ENCODE data around the gene SFXN2.
"Not testable (repeated sequence)": the region's sequence is repeated elsewhere in the genome, so short reads cannot be mapped to it uniquely, and the experiment has no call there.

SFXN2 gene

DNA sequence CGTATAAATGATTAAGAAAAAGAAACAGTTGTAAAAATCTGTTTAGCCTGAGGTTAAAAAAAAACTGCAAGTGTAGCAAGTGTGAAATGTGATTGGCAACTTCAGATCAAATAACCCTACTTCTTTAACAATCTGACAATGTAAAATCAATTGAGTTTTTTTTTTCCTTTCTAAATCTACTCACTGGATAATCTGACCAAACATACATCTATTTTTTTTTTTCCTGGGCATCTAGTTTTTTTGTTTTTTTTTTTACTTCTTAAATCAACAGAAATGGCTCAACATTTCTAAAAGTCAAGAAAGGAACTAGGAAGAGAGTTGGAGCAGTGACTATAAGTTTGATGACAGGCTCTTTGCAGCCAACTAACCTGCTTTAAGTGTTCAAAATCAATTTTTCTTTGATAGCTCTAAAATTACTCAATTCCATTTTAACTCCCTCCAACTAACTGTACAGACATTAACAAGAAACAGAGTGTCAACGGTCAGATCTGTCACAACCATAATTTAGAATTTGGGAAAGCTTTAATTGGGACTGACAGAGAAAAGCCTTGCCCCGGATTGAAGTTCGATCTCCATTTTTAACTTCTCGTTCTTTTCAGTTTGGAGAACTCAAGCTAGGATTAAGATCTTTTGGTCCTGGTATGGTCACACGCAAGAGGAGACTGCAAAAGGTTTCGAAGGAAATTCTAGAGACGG lies 1.4 kb upstream of the SFXN2 start:
- DNase-seq (ENCODE audit: low read depth) = no peak
- TF ChIP-seq CTCF (IDR thresholded peaks at IDR 0.05; ENCODE audit: insufficient read depth, low read depth, low read length, missing control alignments) = no peak
- H3K4me3 ChIP-seq (ENCODE audit: low read depth, low read length) = peak overlapping the region; percentile 86

GRCh38 chr10:102713539-102713813 lies 960 bp upstream of the SFXN2 start:
- DNase-seq (ENCODE audit: low read depth) = no peak
- TF ChIP-seq CTCF (IDR thresholded peaks at IDR 0.05; ENCODE audit: insufficient read depth, low read depth, low read length, missing control alignments) = no peak
- H3K4me3 ChIP-seq (ENCODE audit: low read depth, low read length) = peak overlapping the region; percentile 86

DNA sequence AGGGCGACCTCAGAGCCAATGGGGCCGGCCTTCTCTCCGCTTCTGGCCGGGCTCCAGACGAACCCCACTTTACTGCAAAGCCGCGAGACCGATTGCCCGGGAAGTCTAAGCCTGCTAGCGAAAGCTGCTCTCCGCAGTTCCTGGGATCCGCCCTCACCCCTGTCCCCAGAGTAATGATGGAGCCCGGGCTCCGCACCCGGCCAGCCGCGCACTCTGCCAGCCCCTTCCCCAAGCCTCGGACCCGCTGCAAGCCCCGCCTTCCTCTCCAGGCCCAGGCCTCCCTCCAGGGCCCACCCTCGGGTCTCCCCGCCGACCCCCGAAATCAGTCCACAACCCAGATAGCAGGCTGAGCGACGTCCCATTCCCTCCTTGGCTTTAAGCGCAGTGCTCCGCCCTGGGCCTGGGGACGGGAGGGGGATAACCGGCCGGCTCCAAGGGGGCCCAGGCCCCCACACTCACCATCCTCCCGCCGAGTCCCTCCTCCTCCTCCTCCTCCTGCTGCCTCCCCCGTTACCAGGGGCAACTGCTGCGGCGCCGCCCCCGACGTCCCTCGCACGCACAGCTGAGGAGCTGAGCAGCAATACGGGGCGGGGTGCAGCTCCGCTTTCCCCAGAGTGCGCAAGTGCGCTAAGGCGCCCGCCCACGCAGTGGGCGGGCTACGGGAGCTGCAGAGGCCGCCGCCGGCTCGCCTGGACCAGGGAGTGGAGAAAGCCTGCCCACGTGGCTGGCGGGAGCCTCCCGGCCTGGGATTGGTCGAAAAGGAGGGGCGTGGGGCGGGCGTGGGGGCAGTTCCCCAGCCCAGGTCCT lies 419 bp upstream of the SFXN2 start, which contains the start of gene ARL3:
Gene ARL3, minus strand, starts transcription at position 584 of the 807 bp plus-strand sequence. Its CDS starts 122 bp downstream, at position 462.
- TF ChIP-seq CTCF (IDR thresholded peaks at IDR 0.05; ENCODE audit: insufficient read depth, low read depth, low read length, missing control alignments) = peak; percentile 63
- peak; percentile 99 for DNase-seq (ENCODE audit: low read depth)
- H3K4me3 ChIP-seq (ENCODE audit: low read depth, low read length) = peak within 1 kb of the TSS; percentile 86

GRCh38 chr10:102715880-102716279 lies 1.4 kb downstream of the SFXN2 start:
- DNase-seq (ENCODE audit: low read depth) = no peak
- no peak for TF ChIP-seq CTCF (IDR thresholded peaks at IDR 0.05; ENCODE audit: insufficient read depth, low read depth, low read length, missing control alignments)
- no peak overlapping the region for H3K4me3 ChIP-seq (ENCODE audit: low read depth, low read length)

- DNase-seq (ENCODE audit: low read depth); H3K4me3 ChIP-seq (ENCODE audit: low read depth, low read length): not testable (repeated sequence)
These were observed 2.6 kb downstream of the SFXN2 start for GRCh38 chr10:102716900-102717565.

DNA sequence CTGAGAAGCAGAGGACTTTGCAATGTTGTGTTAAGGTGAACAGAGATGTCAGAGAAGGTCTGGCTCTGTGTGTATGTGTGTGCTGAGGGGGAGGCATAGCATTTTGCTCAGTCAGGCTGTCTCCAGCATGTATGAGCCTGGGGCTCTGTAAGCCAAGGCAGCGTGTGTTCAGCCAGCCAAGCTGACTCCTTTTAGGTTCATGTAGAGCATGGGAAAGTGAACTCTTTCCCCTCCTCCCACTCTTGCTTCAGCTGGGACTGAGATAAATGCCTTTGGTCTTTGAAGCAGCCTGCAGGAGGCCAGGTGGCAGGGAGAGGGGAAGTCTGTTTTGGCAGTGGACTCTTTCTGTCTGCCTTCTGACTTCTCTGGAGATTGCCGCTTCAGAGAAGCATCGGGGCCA lies 3.8 kb downstream of the SFXN2 start:
- TF ChIP-seq CTCF (IDR thresholded peaks at IDR 0.05; ENCODE audit: insufficient read depth, low read depth, low read length, missing control alignments) = no peak
- DNase-seq (ENCODE audit: low read depth) = no peak
- H3K4me3 ChIP-seq (ENCODE audit: low read depth, low read length) = no peak overlapping the region

DNA sequence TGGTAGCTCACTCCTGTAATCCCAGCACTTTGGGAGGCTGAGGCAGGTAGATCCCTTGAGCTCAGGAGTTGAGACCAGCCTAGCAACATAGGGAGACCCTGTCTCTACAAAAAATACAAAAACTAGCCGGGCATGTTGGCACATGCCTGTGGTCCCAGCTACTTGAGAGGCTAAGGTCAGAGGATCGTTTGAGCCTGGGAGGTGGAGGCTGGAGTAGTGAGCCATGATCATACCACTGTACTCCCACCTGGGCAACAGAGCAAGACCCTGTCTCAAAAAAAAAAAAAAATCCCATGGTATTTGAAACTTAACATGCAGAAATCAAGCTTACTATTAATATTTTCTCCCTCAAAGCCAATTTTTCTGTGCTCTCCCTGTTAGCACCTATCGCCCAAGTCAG lies 5.9 kb downstream of the SFXN2 start:
- no peak for DNase-seq (ENCODE audit: low read depth)
- no peak for TF ChIP-seq CTCF (IDR thresholded peaks at IDR 0.05; ENCODE audit: insufficient read depth, low read depth, low read length, missing control alignments)
- no peak overlapping the region for H3K4me3 ChIP-seq (ENCODE audit: low read depth, low read length)
